H1 (cell line): ENCODE measurements around the gene TK2. TPM values are rescaled to one million over a fixed set of nuclear protein-coding genes. Genes with fewer than 3 reads are reported as not detected.

ENCODE experiments used
- CTCF ChIA-PET: fragments of 300-600 bp; sonication (Branson Sonifier 250); formaldehyde crosslinking; loops from one replicate; lab custom pipeline; 2021; ENCODE audit not compliant: partially characterized antibody; lab: Charles Lee
- POLR2A ChIA-PET: fragments of 300-600 bp; sonication (Branson Sonifier 250); formaldehyde crosslinking; loops from one replicate; lab custom pipeline; 2021; ENCODE audit warnings: inconsistent platforms; ENCODE audit not compliant: partially characterized antibody; lab: Charles Lee
- DNase-seq, 2 experiments: peaks; one replicate each; pipeline versions ENCODE4 v3.0.0 to v3.0.0-alpha.2; 2010 to 2022; ENCODE audit warnings: low spot score in 2 of 2, low read depth in 1 of 2, mixed read lengths in 1 of 2
- FAIRE-seq: peaks from 2 replicates; lab custom pipeline; 2011; peaks lifted over from hg19 to GRCh38; lab: Jason Lieb, UNC
- H2AFZ ChIP-seq: 2 replicates; pipeline ENCODE4 v1.8.1; 2012; ENCODE audit warnings: low read length, inconsistent platforms
- H2AK5ac ChIP-seq: 2 replicates; pipeline ENCODE4 v1.6.1; 2013; ENCODE audit warnings: low read depth, low read length
- H2BK120ac ChIP-seq: replicated peaks from 2 replicates; pipeline ENCODE3; 2013; ENCODE audit warnings: low read depth, low read length, inconsistent platforms
- H2BK12ac ChIP-seq: 2 replicates; pipeline ENCODE4 v1.6.1; 2013; ENCODE audit warnings: low read depth, low read length
- H2BK15ac ChIP-seq: 2 replicates; pipeline ENCODE4 v1.6.1; 2013; ENCODE audit warnings: low read length
- H2BK20ac ChIP-seq: 2 replicates; pipeline ENCODE4 v1.6.1; 2013; ENCODE audit warnings: low read length
- H2BK5ac ChIP-seq: 2 replicates; pipeline ENCODE4 v1.6.1; 2013; ENCODE audit warnings: low read depth, low read length
- H3K14ac ChIP-seq: 2 replicates; pipeline ENCODE4 v1.6.1; 2013; ENCODE audit warnings: inconsistent platforms; ENCODE audit not compliant: insufficient read length
- H3K18ac ChIP-seq: 2 replicates; pipeline ENCODE4 v1.6.1; 2013; ENCODE audit warnings: low read length; ENCODE audit errors: extremely low read depth
- H3K23ac ChIP-seq: 2 replicates; pipeline ENCODE4 v1.6.1; 2013; ENCODE audit warnings: inconsistent platforms; ENCODE audit not compliant: insufficient read length
- H3K23me2 ChIP-seq: 2 replicates; pipeline ENCODE4 v1.6.1; 2013; ENCODE audit warnings: low read depth, low read length
- H3K27ac ChIP-seq: 2 replicates; pipeline ENCODE4 v1.6.1; 2011; ENCODE audit warnings: low read depth, low read length, inconsistent platforms
- H3K27me3 ChIP-seq, 4 experiments: replicated peaks in 1 of 4; 1 replicate in 1 of 4; 2 replicates in 3 of 4; pipeline versions ENCODE4 v1.6.1 to v1.8.1; 2011 to 2013; ENCODE audit warnings: low read length in 3 of 4, mild to moderate bottlenecking in 3 of 4, inconsistent platforms in 2 of 4, mixed read lengths in 2 of 4, moderate library complexity in 1 of 4; ENCODE audit not compliant: control insufficient read depth in 3 of 4, insufficient read depth in 3 of 4; ENCODE audit errors: extremely low read depth in 1 of 4
- H3K36me3 ChIP-seq, 4 experiments: 2 replicates each; pipeline versions ENCODE4 v1.6.1 to v1.8.1; 2011 to 2013; ENCODE audit warnings: mild to moderate bottlenecking in 4 of 4, low read length in 3 of 4, moderate library complexity in 2 of 4, control low read depth in 1 of 4, inconsistent platforms in 1 of 4; ENCODE audit not compliant: insufficient read depth in 4 of 4, control insufficient read depth in 2 of 4
- H3K4ac ChIP-seq: replicated peaks from 2 replicates; pipeline ENCODE3; 2013; ENCODE audit warnings: low read length, low read depth, mixed read lengths, inconsistent platforms; ENCODE audit not compliant: insufficient read length
- H3K4me1 ChIP-seq, 4 experiments: replicated peaks in 1 of 4; 1 replicate in 1 of 4; 2 replicates in 3 of 4; pipeline versions ENCODE4 v1.6.1 to v1.8.1; 2011 to 2013; ENCODE audit warnings: low read length in 3 of 4, inconsistent platforms in 2 of 4, mixed read lengths in 1 of 4; ENCODE audit not compliant: insufficient read depth in 4 of 4, control insufficient read depth in 3 of 4
- H3K4me2 ChIP-seq, 2 experiments: 2 replicates each; pipeline versions ENCODE4 v1.6.1 to v1.8.1; 2011 to 2013; ENCODE audit warnings: low read depth in 2 of 2, low read length in 2 of 2, control low read depth in 1 of 2, inconsistent platforms in 1 of 2, mild to moderate bottlenecking in 1 of 2; ENCODE audit not compliant: insufficient read depth in 1 of 2
- H3K4me3 ChIP-seq, 4 experiments: fragments of 200-600, 300-600 bp in 1 of 4; sonication (generic), shearing (Covaris generic), sonication (Bioruptor Twin) in 1 of 4; 2 replicates each; pipeline versions ENCODE4 v1.5.1 to v1.8.1; 2011 to 2016; ENCODE audit warnings: low read length in 4 of 4, low read depth in 3 of 4, control low read depth in 2 of 4, inconsistent platforms in 2 of 4, mild to moderate bottlenecking in 2 of 4, mixed read lengths in 1 of 4, moderate library complexity in 1 of 4; ENCODE audit not compliant: insufficient read depth in 2 of 4; ENCODE audit errors: extremely low read depth in 1 of 4
- H3K56ac ChIP-seq: replicated peaks from 2 replicates; pipeline ENCODE3; 2013; ENCODE audit warnings: low read depth, mild to moderate bottlenecking, mixed read lengths, low read length, inconsistent platforms; ENCODE audit not compliant: insufficient read length
- H3K79me1 ChIP-seq: 2 replicates; pipeline ENCODE4 v1.6.1; 2013; ENCODE audit warnings: low read depth, low read length, control low read depth
- H3K79me2 ChIP-seq, 2 experiments: 2 replicates each; pipeline versions ENCODE4 v1.6.1 to v1.8.1; 2012 to 2013; ENCODE audit warnings: low read length in 2 of 2, mild to moderate bottlenecking in 2 of 2, inconsistent platforms in 1 of 2; ENCODE audit not compliant: insufficient read depth in 2 of 2, control insufficient read depth in 1 of 2
- H3K9ac ChIP-seq, 4 experiments: replicated peaks in 1 of 4; 1 replicate in 1 of 4; 2 replicates in 3 of 4; pipeline versions ENCODE4 v1.6.1 to v1.8.1; 2011 to 2013; ENCODE audit warnings: low read depth in 3 of 4, low read length in 3 of 4, control low read depth in 2 of 4, mild to moderate bottlenecking in 2 of 4, moderate library complexity in 2 of 4, inconsistent platforms in 1 of 4; ENCODE audit errors: extremely low read depth in 1 of 4
- H3K9me3 ChIP-seq, 2 experiments: 2 replicates each; pipeline versions ENCODE4 v1.6.1 to v1.8.1; 2012 to 2013; ENCODE audit warnings: mild to moderate bottlenecking in 2 of 2, moderate library complexity in 2 of 2, control low read depth in 1 of 2, inconsistent platforms in 1 of 2, low read depth in 1 of 2, low read length in 1 of 2, mixed read lengths in 1 of 2; ENCODE audit not compliant: insufficient read depth in 2 of 2
- H4K20me1 ChIP-seq, 2 experiments: replicated peaks in 1 of 2; 2 replicates each; pipeline versions ENCODE3 to v1.8.1; 2011 to 2013; ENCODE audit warnings: inconsistent platforms in 2 of 2, low read length in 2 of 2, mild to moderate bottlenecking in 1 of 2; ENCODE audit not compliant: insufficient read depth in 2 of 2, control insufficient read depth in 1 of 2
- H4K5ac ChIP-seq: 2 replicates; pipeline ENCODE4 v1.6.1; 2013; ENCODE audit warnings: low read length, low read depth, mixed read lengths, inconsistent platforms; ENCODE audit not compliant: insufficient read length
- H4K8ac ChIP-seq: 2 replicates; pipeline ENCODE4 v1.8.0; 2013; ENCODE audit warnings: mild to moderate bottlenecking, moderate library complexity, low read length, inconsistent platforms; ENCODE audit not compliant: insufficient read depth; ENCODE audit errors: extremely low read depth
- H4K91ac ChIP-seq: replicated peaks from 2 replicates; pipeline ENCODE3; 2013; ENCODE audit warnings: low read length, mixed read lengths, inconsistent platforms; ENCODE audit not compliant: insufficient read length
- CEBPB ChIP-seq: IDR thresholded peaks from 2 replicates; pipeline ENCODE4 v1.6.1; 2012; ENCODE audit warnings: low read depth, low read length
- FOSL1 ChIP-seq: IDR thresholded peaks from 2 replicates; pipeline ENCODE4 v1.6.1; 2011; ENCODE audit warnings: mild to moderate bottlenecking, low read depth, low read length, moderate library complexity; ENCODE audit not compliant: insufficient read depth
- GABPA ChIP-seq: IDR thresholded peaks from 2 replicates; pipeline ENCODE4 v1.6.1; 2011; ENCODE audit warnings: mild to moderate bottlenecking, low read length, moderate library complexity, borderline replicate concordance; ENCODE audit not compliant: insufficient read depth
- NRF1 ChIP-seq: IDR thresholded peaks from 2 replicates; pipeline ENCODE4 v1.6.1; 2011; ENCODE audit warnings: mild to moderate bottlenecking, low read depth, low read length, improper control_type of control experiment
- POLR2AphosphoS5 ChIP-seq: IDR thresholded peaks from 2 replicates; pipeline ENCODE4 v1.6.1; 2011; ENCODE audit warnings: low read depth, low read length
- SIN3A ChIP-seq, 2 experiments: IDR thresholded peaks in 1 of 2; conservative IDR thresholded peaks in 1 of 2; 2 replicates each; pipeline ENCODE4 v1.6.1; 2011 to 2012; ENCODE audit warnings: low read length in 2 of 2, improper control_type of control experiment in 1 of 2, low read depth in 1 of 2, mild to moderate bottlenecking in 1 of 2
- SIX5 ChIP-seq: IDR thresholded peaks from 2 replicates; pipeline ENCODE4 v1.6.1; 2011; ENCODE audit warnings: mild to moderate bottlenecking, low read depth, low read length
- SP4 ChIP-seq: IDR thresholded peaks from 2 replicates; pipeline ENCODE4 v1.6.1; 2012; ENCODE audit warnings: low read length, inconsistent platforms
- SUZ12 ChIP-seq: fragments of 200-600 bp; sonication (generic); IDR thresholded peaks from 2 replicates; pipeline ENCODE4 v1.6.1; 2012; ENCODE audit warnings: mild to moderate bottlenecking, inconsistent platforms, low read length, moderate library complexity, mixed read lengths
- TAF1 ChIP-seq: IDR thresholded peaks from 2 replicates; pipeline ENCODE4 v1.6.1; 2011; ENCODE audit warnings: mild to moderate bottlenecking, low read depth, low read length
- TCF12 ChIP-seq: IDR thresholded peaks from 2 replicates; pipeline ENCODE4 v1.6.1; 2011; ENCODE audit warnings: low read depth, mild to moderate bottlenecking, low read length
- ZNF274 ChIP-seq: IDR thresholded peaks from 2 replicates; pipeline ENCODE4 v1.7.0; 2012; ENCODE audit warnings: low read length, borderline replicate concordance; ENCODE audit errors: extremely low read depth
- WGBS, 2 experiments: shearing (Covaris generic) in 1 of 2; methylation state at CpG; one replicate each; pipeline versions ENCODE4 v1.1.6 to v1.1.7; 2013 to 2015; ENCODE audit warnings: low lambda C conversion rate in 2 of 2, mixed read lengths in 2 of 2, inconsistent platforms in 1 of 2, low coverage in 1 of 2, missing lambda C conversion rate in 1 of 2; ENCODE audit not compliant: insufficient replicate concordance in 2 of 2, insufficient coverage in 1 of 2, insufficient read length in 1 of 2; ENCODE audit errors: extremely low coverage in 1 of 2, missing lambda C conversion rate in 1 of 2; 5-methylcytosine and 5-hydroxymethylcytosine counted together
- polyA plus RNA-seq, 7 experiments: library from polyadenylated mRNA; depleted of rRNA in 3 of 7; stranded (reverse) in 5 of 7; unstranded in 2 of 7; fragments of >200 nt in 5 of 7; fragments of 200-250 nt in 2 of 7; gene quantifications; 1 replicate in 5 of 7; 2 replicates in 1 of 7; 4 replicates in 1 of 7; pipeline versions ENCODE4 v1.2.1 to v1.2.3, GENCODE V29; 2011 to 2013; ENCODE audit warnings: missing spikeins in 2 of 7, mixed read lengths in 2 of 7
- total RNA-seq: library from RNA; stranded (reverse); fragmentation: NEBNext Ultra II Directional; extraction: Animal tissue kit (Norgen Biotek cat#: 25700); gene quantifications from 2 replicates; pipeline ENCODE4 v1.2.1, GENCODE V29; 2021

TK2 gene
- total and polyA plus RNA-seq, 2 of the 8 experiments (the other 6 are each of a cell fraction or from before 2014, with no cell fraction given), result 2.7 to 3.6 TPM

GRCh38 chr16:66519482-66520373 is 30.2 kb downstream of the TK2 start:
- H3K4me1 ChIP-seq, result peaks cover 0 to 9% (median 2%) of the 10 kb centered on the region in 4 experiments; a peak in 4 of 7 replicates
- H3K4me3 ChIP-seq, result no peak overlapping the region
- H2BK5ac ChIP-seq, result no peak overlapping the region
- no peaks in the 10 kb centered on the region for H3K27me3 ChIP-seq
- no peak overlapping the region for H3K56ac ChIP-seq
- no peak overlapping the region for H2BK20ac ChIP-seq
- no peaks in the 10 kb centered on the region for H3K23me2 ChIP-seq
- H2BK12ac ChIP-seq, result no peak overlapping the region; the same call in 1 of the 2 replicates
- H3K36me3 ChIP-seq, result no peaks in the 10 kb centered on the region
- no peak overlapping the region for H3K14ac ChIP-seq
- no peak overlapping the region for H4K91ac ChIP-seq
- H2AFZ ChIP-seq, result no peak overlapping the region
- CTCF ChIA-PET, result interaction anchor here (0.9 to 3.0 kb wide), 9 partner anchors 8 to 70 kb away, joined by 3 to 19 read pairs (median 4); partner anchors contain the start of gene TK2
- no peaks in the 10 kb centered on the region for H3K79me2 ChIP-seq
- no peak overlapping the region for H4K8ac ChIP-seq
- 89% methylated on average over 10 of the region's 11 CpGs; no CpG with 5 or more reads in 1 of the 2 experiments for WGBS, 2 experiments
- H3K9me3 ChIP-seq, result no peaks in the 10 kb centered on the region
- no peak overlapping the region for H3K4me2 ChIP-seq
- H4K20me1 ChIP-seq, result no peaks in the 10 kb centered on the region
- H2BK15ac ChIP-seq, result no peak overlapping the region
- no peak overlapping the region for H4K5ac ChIP-seq
- H3K79me1 ChIP-seq, result no peaks in the 10 kb centered on the region
- H3K4ac ChIP-seq, result no peak overlapping the region
- peak overlapping the region; percentile 95 for H2AK5ac ChIP-seq
- FAIRE-seq, result no peak
- no peak overlapping the region for H2BK120ac ChIP-seq
- no peak for DNase-seq
- no peak overlapping the region for H3K18ac ChIP-seq
- POLR2A ChIA-PET, result interaction anchor here (1.3 to 2.3 kb wide), 3 partner anchors 8 to 33 kb away, joined by 3 to 4 read pairs (median 4); partner anchors contain the start of genes CKLF and TK2
- H3K23ac ChIP-seq, result no peak overlapping the region
- H3K9ac ChIP-seq, result no peak overlapping the region
- H3K27ac ChIP-seq, result no peak overlapping the region
- TF ChIP-seq GABPA (no peak), CEBPB (no peak), FOSL1 (no peak), SUZ12 (no peak), SP4 (no peak), TAF1 (no peak), TCF12 (no peak), ZNF274 (no peak), NRF1 (no peak), POLR2AphosphoS5 (no peak), SIX5 (no peak), SIN3A (conservative IDR thresholded peaks at IDR 0.05 in 1 of 2, IDR thresholded peaks at IDR 0.05 in 1 of 2; ENCODE audit: low read depth in 1 of 2, low read length in 2 of 2) (no peak)
